ENCODE results near the gene ADK. TPM values are rescaled to one million over a fixed set of nuclear protein-coding genes. Genes with fewer than 3 reads are reported as not detected.

The ADK gene
- total RNA-seq, 1 experiment from 2014 or later, result 26.8 TPM

DNA sequence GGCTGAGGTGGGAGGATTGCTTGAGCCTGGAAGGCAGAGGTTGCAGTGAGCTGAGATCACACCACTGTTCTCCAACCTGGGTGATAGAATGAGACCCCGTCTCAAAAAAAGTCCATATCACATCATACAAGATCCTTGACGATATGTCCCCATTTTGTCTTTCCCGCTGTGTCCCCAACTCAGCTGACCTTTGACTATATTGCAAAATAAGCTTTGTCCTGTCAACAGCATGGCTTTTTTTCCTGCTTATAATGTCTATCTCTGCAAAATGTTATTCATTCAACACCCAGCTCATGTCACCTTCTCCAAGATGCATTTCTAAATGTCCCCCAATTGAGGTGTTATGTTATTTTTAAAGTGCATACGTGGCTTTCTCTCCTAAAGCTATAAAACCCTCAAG lies 539.4 kb downstream of the ADK start:
- H3K4me1 Mint-ChIP-seq, result no peaks in the 10 kb centered on the region
- Histone ChIP-seq H2AFZ (ENCODE audit: low read length) (no peak overlapping the region), H3K4me1 (ENCODE audit: insufficient read depth, low read length) (no peaks in the 10 kb centered on the region), H3K9me3 (ENCODE audit: control insufficient read depth, low read depth, low read length) (no peaks in the 10 kb centered on the region), H3T11ph (ENCODE audit: low read length) (no peak overlapping the region), H3K18ac (ENCODE audit: insufficient read length, low read depth, low read length) (no peak overlapping the region), H4K8ac (replicated peaks; ENCODE audit: insufficient read length, low read depth, low read length) (no peak overlapping the region), H3K27me3 (ENCODE audit: insufficient read depth, low read length) (no peaks in the 10 kb centered on the region), H2BK120ac (ENCODE audit: low read depth, low read length, poor library complexity, severe bottlenecking) (no peak overlapping the region), H4K20me1 (ENCODE audit: control insufficient read depth, insufficient read depth, insufficient read length) (no peaks in the 10 kb centered on the region), H3K4me2 (ENCODE audit: insufficient read depth, insufficient read length, low read length) (no peak overlapping the region), H3K27ac (ENCODE audit: insufficient read length, low read depth, low read length) (no peak overlapping the region), H3K14ac (ENCODE audit: insufficient read depth, low read length) (no peak overlapping the region), H2BK12ac (ENCODE audit: insufficient read length, low read depth, low read length) (no peak overlapping the region), H2BK20ac (ENCODE audit: low read depth, low read length, poor library complexity, severe bottlenecking) (no peak overlapping the region), H3K56ac (ENCODE audit: insufficient read length, low read depth, low read length) (no peak overlapping the region), H2BK15ac (ENCODE audit: low read depth, low read length) (no peak overlapping the region), H3K23me2 (ENCODE audit: insufficient read length, low read depth, low read length, poor library complexity, severe bottlenecking) (no peaks in the 10 kb centered on the region), H2AK5ac (ENCODE audit: insufficient read length, low read length) (no peak overlapping the region), H3K79me1 (ENCODE audit: insufficient read depth, low read depth, low read length, poor library complexity, severe bottlenecking) (no peaks in the 10 kb centered on the region), H3K79me2 (ENCODE audit: insufficient read depth, low read length) (no peaks in the 10 kb centered on the region), H3K4ac (ENCODE audit: low read depth, low read length) (no peak overlapping the region), H2BK5ac (ENCODE audit: insufficient read length, low read length) (no peak overlapping the region), H3K9ac (ENCODE audit: extremely low read depth, insufficient read length, low read length) (no peak overlapping the region), H3K23ac (ENCODE audit: insufficient read length, low read depth, low read length) (no peak overlapping the region), H4K5ac (ENCODE audit: insufficient read length, low read depth, low read length) (no peak overlapping the region), H4K91ac (ENCODE audit: insufficient read length, low read depth, low read length) (no peak overlapping the region)
- no CpG with 5 or more reads among the region's 4 CpGs for WGBS (ENCODE audit: extremely low coverage, insufficient read length, low lambda C conversion rate)
- no peaks in the 10 kb centered on the region; a peak in 1 of 5 replicates for H3K9me3 Mint-ChIP-seq
- no peak overlapping the region; a peak in 1 of 7 replicates for H3K27ac Mint-ChIP-seq
- H3K27me3 Mint-ChIP-seq (ENCODE audit: low read depth), result no peaks in the 10 kb centered on the region
- H3K36me3 Mint-ChIP-seq (ENCODE audit: insufficient read depth in 1 of 3, low read depth in 3 of 3), result peaks cover 0 to 5% (median 5%) of the 10 kb centered on the region in 3 experiments; a peak in 2 of 7 replicates
- H3K4me3 Mint-ChIP-seq, result no peak overlapping the region
- TF ChIP-seq, protein P1, sequence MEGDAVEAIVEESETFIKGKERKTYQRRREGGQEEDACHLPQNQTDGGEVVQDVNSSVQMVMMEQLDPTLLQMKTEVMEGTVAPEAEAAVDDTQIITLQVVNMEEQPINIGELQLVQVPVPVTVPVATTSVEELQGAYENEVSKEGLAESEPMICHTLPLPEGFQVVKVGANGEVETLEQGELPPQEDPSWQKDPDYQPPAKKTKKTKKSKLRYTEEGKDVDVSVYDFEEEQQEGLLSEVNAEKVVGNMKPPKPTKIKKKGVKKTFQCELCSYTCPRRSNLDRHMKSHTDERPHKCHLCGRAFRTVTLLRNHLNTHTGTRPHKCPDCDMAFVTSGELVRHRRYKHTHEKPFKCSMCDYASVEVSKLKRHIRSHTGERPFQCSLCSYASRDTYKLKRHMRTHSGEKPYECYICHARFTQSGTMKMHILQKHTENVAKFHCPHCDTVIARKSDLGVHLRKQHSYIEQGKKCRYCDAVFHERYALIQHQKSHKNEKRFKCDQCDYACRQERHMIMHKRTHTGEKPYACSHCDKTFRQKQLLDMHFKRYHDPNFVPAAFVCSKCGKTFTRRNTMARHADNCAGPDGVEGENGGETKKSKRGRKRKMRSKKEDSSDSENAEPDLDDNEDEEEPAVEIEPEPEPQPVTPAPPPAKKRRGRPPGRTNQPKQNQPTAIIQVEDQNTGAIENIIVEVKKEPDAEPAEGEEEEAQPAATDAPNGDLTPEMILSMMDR (conservative IDR thresholded peaks at IDR 0.05), result no peak
- no peak for DNase-seq
